NCI-H187 (cell line): Measurements from ENCODE around the gene OPRL1.

Source experiments
- DNase-seq, 2 experiments: peaks; one replicate each; lab custom pipeline; 2025; lab: John Stamatoyannopoulos, UW

OPRL1 gene

GRCh38 chr20:64080013-64080812 lies at the start of gene OPRL1:
TSS of gene OPRL1 (plus strand) at chr20:64080082. CDS start at chr20:64092721, 12,639 bp downstream.
- no peak for DNase-seq

- DNase-seq, result no peak
Observed at GRCh38 chr20:64030371-64031134, 49.3 kb upstream of the OPRL1 start.

GRCh38 chr20:64031822-64032314 lies 48.0 kb upstream of the OPRL1 start:
- DNase-seq, result no peak

- no peak for DNase-seq
Observed at GRCh38 chr20:64032706-64033624, 46.9 kb upstream of the OPRL1 start.

GRCh38 chr20:64033981-64034493 lies 45.8 kb upstream of the OPRL1 start:
- DNase-seq, result no peak

- DNase-seq, result no peak
Observed at GRCh38 chr20:64035066-64035932, 44.6 kb upstream of the OPRL1 start.

- no peak for DNase-seq
Observed at GRCh38 chr20:64035933-64036345, 43.9 kb upstream of the OPRL1 start, which contains the start of gene C20orf204. TSS of gene C20orf204 (plus strand) at chr20:64036182. CDS start at chr20:64036324, 142 bp downstream.

- no peak for DNase-seq
Observed at GRCh38 chr20:64036346-64037198, 43.3 kb upstream of the OPRL1 start.

- DNase-seq, result no peak
Observed at GRCh38 chr20:64037199-64037497, 42.7 kb upstream of the OPRL1 start.

- DNase-seq, result no peak
Observed at GRCh38 chr20:64037498-64038213, 42.2 kb upstream of the OPRL1 start.

GRCh38 chr20:64038224-64038564 lies 41.7 kb upstream of the OPRL1 start:
- DNase-seq, result no peak

- peak; percentile 34 to 38 for DNase-seq
Observed at GRCh38 chr20:64038565-64039292, 41.2 kb upstream of the OPRL1 start.

GRCh38 chr20:64039293-64040160 lies 40.4 kb upstream of the OPRL1 start:
- no peak for DNase-seq

- no peak for DNase-seq
Observed at GRCh38 chr20:64040231-64041039, 39.4 kb upstream of the OPRL1 start.

- DNase-seq, result no peak
Observed at GRCh38 chr20:64041040-64041780, 38.7 kb upstream of the OPRL1 start.

GRCh38 chr20:64041781-64042053 lies 38.2 kb upstream of the OPRL1 start:
- no peak for DNase-seq
